HUDEP-2 (cell line): Measurements from ENCODE around the gene SLCO4A1.
A peak's percentile ranks its signal among the peaks of the same experiment; 100 is the strongest.

Experiments
- DNase-seq, 76 experiments: peaks; one replicate each; lab custom pipeline; 2025; ENCODE audit not compliant: unreplicated experiment in 76 of 76; lab: John Stamatoyannopoulos, UW

SLCO4A1 gene

GRCh38 chr20:62696989-62697388 lies 54.7 kb downstream of the SLCO4A1 start:
- DNase-seq = no peak

GRCh38 chr20:62697468-62697912 lies 55.2 kb downstream of the SLCO4A1 start:
- DNase-seq = no peak

GRCh38 chr20:62698231-62698630 lies 55.9 kb downstream of the SLCO4A1 start:
- no peak for DNase-seq

- DNase-seq = no peak
Observed at GRCh38 chr20:62699296-62699695, 57.0 kb downstream of the SLCO4A1 start.

GRCh38 chr20:62699741-62700140 lies 57.4 kb downstream of the SLCO4A1 start:
- DNase-seq = no peak

- DNase-seq = no peak
Observed at GRCh38 chr20:62700261-62700930, 58.1 kb downstream of the SLCO4A1 start.

GRCh38 chr20:62701161-62702012 lies 59.1 kb downstream of the SLCO4A1 start:
- no peak for DNase-seq

- DNase-seq = no peak
Observed at GRCh38 chr20:62702013-62702300, 59.7 kb downstream of the SLCO4A1 start.

- DNase-seq = peak in 7 of 76 experiments; percentile 2 to 39 (median 20)
Observed at GRCh38 chr20:62702895-62703852, 60.9 kb downstream of the SLCO4A1 start.

GRCh38 chr20:62703853-62704228 lies 61.5 kb downstream of the SLCO4A1 start:
- DNase-seq = no peak

- DNase-seq = no peak
Observed at GRCh38 chr20:62704341-62704948, 62.1 kb downstream of the SLCO4A1 start.

GRCh38 chr20:62705627-62706026 lies 63.3 kb downstream of the SLCO4A1 start:
- no peak for DNase-seq

- no peak for DNase-seq
Observed at GRCh38 chr20:62706344-62706743, 64.0 kb downstream of the SLCO4A1 start.

GRCh38 chr20:62706857-62707256 lies 64.6 kb downstream of the SLCO4A1 start:
- no peak for DNase-seq

GRCh38 chr20:62707276-62707920 lies 65.1 kb downstream of the SLCO4A1 start:
- no peak for DNase-seq

- no peak for DNase-seq
Observed at GRCh38 chr20:62707921-62708521, 65.7 kb downstream of the SLCO4A1 start.

- no peak for DNase-seq
Observed at GRCh38 chr20:62708591-62709536, 66.6 kb downstream of the SLCO4A1 start, which contains the start of gene NTSR1. Gene NTSR1, plus strand, starts transcription at chr20:62708836. Its CDS starts 372 bp downstream, at chr20:62709208.

- DNase-seq = no peak
Observed at GRCh38 chr20:62709537-62709905, 67.2 kb downstream of the SLCO4A1 start.
